ENCODE results near the gene FCHSD2.

The FCHSD2 gene

GRCh38 chr11:72989727-72990126 lies 152.4 kb downstream of the FCHSD2 start (continued):
- TF ChIP-seq ZSCAN4 (tag by site-specific recombination; IDR thresholded peaks at IDR 0.05) (no peak), ZNF529 (tag by site-specific recombination; IDR thresholded peaks at IDR 0.05; ENCODE audit: insufficient replicate concordance) (no peak), ZNF670 (tag by site-specific recombination; IDR thresholded peaks at IDR 0.05; ENCODE audit: low read depth) (no peak), ZBTB48 (tag by site-specific recombination; IDR thresholded peaks at IDR 0.05) (no peak), IKZF3 (tag by site-specific recombination; IDR thresholded peaks at IDR 0.05) (no peak), ZNF561 (tag by site-specific recombination; IDR thresholded peaks at IDR 0.05; ENCODE audit: borderline replicate concordance) (no peak)
- TF ChIP-seq, protein P1, sequence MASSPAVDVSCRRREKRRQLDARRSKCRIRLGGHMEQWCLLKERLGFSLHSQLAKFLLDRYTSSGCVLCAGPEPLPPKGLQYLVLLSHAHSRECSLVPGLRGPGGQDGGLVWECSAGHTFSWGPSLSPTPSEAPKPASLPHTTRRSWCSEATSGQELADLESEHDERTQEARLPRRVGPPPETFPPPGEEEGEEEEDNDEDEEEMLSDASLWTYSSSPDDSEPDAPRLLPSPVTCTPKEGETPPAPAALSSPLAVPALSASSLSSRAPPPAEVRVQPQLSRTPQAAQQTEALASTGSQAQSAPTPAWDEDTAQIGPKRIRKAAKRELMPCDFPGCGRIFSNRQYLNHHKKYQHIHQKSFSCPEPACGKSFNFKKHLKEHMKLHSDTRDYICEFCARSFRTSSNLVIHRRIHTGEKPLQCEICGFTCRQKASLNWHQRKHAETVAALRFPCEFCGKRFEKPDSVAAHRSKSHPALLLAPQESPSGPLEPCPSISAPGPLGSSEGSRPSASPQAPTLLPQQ (tag by site-specific recombination; IDR thresholded peaks at IDR 0.05), result no peak

GRCh38 chr11:72988821-72989220 lies 153.3 kb downstream of the FCHSD2 start:
- TF ChIP-seq KLF7 (tag by site-specific recombination; IDR thresholded peaks at IDR 0.05; ENCODE audit: borderline replicate concordance), result no peak
- TF ChIP-seq ZNF660 (tag by site-specific recombination; IDR thresholded peaks at IDR 0.05), result no peak
- Histone ChIP-seq H3K27ac (ENCODE audit: extremely low read depth, low read depth, low read length) (no peak overlapping the region), H3K9me3 (ENCODE audit: control insufficient read depth, insufficient read depth, low read depth, low read length) (no peaks in the 10 kb centered on the region), H3K4me3 (ENCODE audit: low read depth, low read length) (no peak overlapping the region), H3K4me1 (ENCODE audit: control insufficient read depth, insufficient read depth, low read length) (no peaks in the 10 kb centered on the region), H3K36me3 (ENCODE audit: control insufficient read depth in 2 of 2, insufficient read depth in 1 of 2, low read length in 2 of 2) (no peaks in the 10 kb centered on the region)
- CTCF ChIA-PET, result interaction anchor here (0.7 kb wide), 1 partner anchor 189 kb away, joined by 3 read pairs; no protein-coding TSS in a partner anchor
- POLR2A ChIA-PET, result no interaction called here

GRCh38 chr11:72985645-72986044 lies 156.5 kb downstream of the FCHSD2 start:
- Histone ChIP-seq H3K4me1 (ENCODE audit: control insufficient read depth, insufficient read depth, low read length) (no peaks in the 10 kb centered on the region), H3K27ac (ENCODE audit: extremely low read depth, low read depth, low read length) (no peak overlapping the region), H3K36me3 (ENCODE audit: control insufficient read depth in 2 of 2, insufficient read depth in 1 of 2, low read length in 2 of 2) (no peaks in the 10 kb centered on the region), H3K9me3 (ENCODE audit: control insufficient read depth, insufficient read depth, low read depth, low read length) (no peaks in the 10 kb centered on the region), H3K4me3 (ENCODE audit: low read depth, low read length) (no peak overlapping the region)
- ChIA-PET POLR2A (no interaction called here), CTCF (no interaction called here)
- TF ChIP-seq FEZF1 (tag by site-specific recombination; IDR thresholded peaks at IDR 0.05) (peak; percentile 23; the same call in 1 of the 2 replicates), ZNF670 (tag by site-specific recombination; IDR thresholded peaks at IDR 0.05; ENCODE audit: low read depth) (no peak)

DNA sequence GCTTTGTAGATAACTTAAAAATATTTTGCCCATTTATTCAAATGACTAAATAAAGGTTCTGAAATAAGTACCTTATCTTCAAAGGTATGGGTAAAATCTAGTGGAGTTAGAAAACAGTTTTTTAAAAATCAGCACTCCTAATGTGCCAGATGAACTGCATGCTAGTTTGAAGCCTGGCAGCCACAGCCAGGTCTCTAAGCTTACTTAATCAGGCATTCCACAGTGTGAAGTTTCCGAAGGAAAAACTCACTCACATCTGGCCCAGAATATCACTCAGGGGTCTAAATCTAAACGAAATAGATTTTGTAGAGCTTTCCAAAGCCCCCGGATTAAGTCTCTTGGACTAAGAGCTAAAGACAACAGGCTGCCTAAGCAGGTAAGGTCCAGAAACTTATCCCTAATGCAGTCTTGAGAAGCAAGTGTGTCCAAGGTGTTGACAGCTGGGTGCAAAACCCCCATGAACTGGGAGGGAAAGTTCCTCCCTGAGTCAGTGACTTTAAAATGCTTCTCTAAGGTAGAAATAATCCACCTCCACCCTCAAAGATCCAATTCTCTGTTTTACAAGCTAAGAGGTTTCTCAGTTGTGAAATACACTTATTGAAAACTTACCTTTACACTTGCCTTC lies 157.6 kb downstream of the FCHSD2 start:
- Histone ChIP-seq H3K27ac (ENCODE audit: extremely low read depth, low read depth, low read length) (no peak overlapping the region), H3K4me3 (ENCODE audit: low read depth, low read length) (no peak overlapping the region), H3K9me3 (ENCODE audit: control insufficient read depth, insufficient read depth, low read depth, low read length) (no peaks in the 10 kb centered on the region), H3K36me3 (ENCODE audit: control insufficient read depth in 2 of 2, insufficient read depth in 1 of 2, low read length in 2 of 2) (no peaks in the 10 kb centered on the region), H3K4me1 (ENCODE audit: control insufficient read depth, insufficient read depth, low read length) (no peaks in the 10 kb centered on the region)
- TF ChIP-seq ZNF169 (tag by site-specific recombination; IDR thresholded peaks at IDR 0.05), result no peak
- no peak for TF ChIP-seq ZNF26 (tag by site-specific recombination; IDR thresholded peaks at IDR 0.05)
- TF ChIP-seq, protein P2, sequence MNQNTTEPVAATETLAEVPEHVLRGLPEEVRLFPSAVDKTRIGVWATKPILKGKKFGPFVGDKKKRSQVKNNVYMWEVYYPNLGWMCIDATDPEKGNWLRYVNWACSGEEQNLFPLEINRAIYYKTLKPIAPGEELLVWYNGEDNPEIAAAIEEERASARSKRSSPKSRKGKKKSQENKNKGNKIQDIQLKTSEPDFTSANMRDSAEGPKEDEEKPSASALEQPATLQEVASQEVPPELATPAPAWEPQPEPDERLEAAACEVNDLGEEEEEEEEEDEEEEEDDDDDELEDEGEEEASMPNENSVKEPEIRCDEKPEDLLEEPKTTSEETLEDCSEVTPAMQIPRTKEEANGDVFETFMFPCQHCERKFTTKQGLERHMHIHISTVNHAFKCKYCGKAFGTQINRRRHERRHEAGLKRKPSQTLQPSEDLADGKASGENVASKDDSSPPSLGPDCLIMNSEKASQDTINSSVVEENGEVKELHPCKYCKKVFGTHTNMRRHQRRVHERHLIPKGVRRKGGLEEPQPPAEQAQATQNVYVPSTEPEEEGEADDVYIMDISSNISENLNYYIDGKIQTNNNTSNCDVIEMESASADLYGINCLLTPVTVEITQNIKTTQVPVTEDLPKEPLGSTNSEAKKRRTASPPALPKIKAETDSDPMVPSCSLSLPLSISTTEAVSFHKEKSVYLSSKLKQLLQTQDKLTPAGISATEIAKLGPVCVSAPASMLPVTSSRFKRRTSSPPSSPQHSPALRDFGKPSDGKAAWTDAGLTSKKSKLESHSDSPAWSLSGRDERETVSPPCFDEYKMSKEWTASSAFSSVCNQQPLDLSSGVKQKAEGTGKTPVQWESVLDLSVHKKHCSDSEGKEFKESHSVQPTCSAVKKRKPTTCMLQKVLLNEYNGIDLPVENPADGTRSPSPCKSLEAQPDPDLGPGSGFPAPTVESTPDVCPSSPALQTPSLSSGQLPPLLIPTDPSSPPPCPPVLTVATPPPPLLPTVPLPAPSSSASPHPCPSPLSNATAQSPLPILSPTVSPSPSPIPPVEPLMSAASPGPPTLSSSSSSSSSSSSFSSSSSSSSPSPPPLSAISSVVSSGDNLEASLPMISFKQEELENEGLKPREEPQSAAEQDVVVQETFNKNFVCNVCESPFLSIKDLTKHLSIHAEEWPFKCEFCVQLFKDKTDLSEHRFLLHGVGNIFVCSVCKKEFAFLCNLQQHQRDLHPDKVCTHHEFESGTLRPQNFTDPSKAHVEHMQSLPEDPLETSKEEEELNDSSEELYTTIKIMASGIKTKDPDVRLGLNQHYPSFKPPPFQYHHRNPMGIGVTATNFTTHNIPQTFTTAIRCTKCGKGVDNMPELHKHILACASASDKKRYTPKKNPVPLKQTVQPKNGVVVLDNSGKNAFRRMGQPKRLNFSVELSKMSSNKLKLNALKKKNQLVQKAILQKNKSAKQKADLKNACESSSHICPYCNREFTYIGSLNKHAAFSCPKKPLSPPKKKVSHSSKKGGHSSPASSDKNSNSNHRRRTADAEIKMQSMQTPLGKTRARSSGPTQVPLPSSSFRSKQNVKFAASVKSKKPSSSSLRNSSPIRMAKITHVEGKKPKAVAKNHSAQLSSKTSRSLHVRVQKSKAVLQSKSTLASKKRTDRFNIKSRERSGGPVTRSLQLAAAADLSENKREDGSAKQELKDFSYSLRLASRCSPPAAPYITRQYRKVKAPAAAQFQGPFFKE (tag by site-specific recombination; IDR thresholded peaks at IDR 0.05; ENCODE audit: borderline replicate concordance), result no peak
- TF ChIP-seq, protein P3, sequence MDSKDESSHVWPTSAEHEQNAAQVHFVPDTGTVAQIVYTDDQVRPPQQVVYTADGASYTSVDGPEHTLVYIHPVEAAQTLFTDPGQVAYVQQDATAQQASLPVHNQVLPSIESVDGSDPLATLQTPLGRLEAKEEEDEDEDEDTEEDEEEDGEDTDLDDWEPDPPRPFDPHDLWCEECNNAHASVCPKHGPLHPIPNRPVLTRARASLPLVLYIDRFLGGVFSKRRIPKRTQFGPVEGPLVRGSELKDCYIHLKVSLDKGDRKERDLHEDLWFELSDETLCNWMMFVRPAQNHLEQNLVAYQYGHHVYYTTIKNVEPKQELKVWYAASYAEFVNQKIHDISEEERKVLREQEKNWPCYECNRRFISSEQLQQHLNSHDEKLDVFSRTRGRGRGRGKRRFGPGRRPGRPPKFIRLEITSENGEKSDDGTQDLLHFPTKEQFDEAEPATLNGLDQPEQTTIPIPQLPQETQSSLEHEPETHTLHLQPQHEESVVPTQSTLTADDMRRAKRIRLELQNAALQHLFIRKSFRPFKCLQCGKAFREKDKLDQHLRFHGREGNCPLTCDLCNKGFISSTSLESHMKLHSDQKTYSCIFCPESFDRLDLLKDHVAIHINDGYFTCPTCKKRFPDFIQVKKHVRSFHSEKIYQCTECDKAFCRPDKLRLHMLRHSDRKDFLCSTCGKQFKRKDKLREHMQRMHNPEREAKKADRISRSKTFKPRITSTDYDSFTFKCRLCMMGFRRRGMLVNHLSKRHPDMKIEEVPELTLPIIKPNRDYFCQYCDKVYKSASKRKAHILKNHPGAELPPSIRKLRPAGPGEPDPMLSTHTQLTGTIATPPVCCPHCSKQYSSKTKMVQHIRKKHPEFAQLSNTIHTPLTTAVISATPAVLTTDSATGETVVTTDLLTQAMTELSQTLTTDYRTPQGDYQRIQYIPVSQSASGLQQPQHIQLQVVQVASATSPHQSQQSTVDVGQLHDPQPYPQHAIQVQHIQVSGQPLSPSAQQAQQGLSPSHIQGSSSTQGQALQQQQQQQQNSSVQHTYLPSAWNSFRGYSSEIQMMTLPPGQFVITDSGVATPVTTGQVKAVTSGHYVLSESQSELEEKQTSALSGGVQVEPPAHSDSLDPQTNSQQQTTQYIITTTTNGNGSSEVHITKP (tag by site-specific recombination; IDR thresholded peaks at IDR 0.05), result peak; percentile 51; the same call in 1 of the 2 replicates
- ChIA-PET CTCF (interaction anchor here (0.6 kb wide), 1 partner anchor 61 kb away, joined by 3 read pairs; no protein-coding TSS in a partner anchor), POLR2A (no interaction called here)

All from HEK293 (cell line).